ENCODE data around the gene RNF32.

GRCh38 chr7:156604836-156605695 is 35.5 kb upstream of the RNF32 start:
- TF ChIP-seq CTCF (IDR thresholded peaks at IDR 0.05), result no peak
- no peak for TF ChIP-seq POLR2AphosphoS5 (IDR thresholded peaks at IDR 0.05)
